Measurements from ENCODE around the gene MED19.
"Not testable (repeated sequence)": the region's sequence is repeated elsewhere in the genome, so short reads cannot be mapped to it uniquely, and the experiment has no call there.

GRCh38 chr11:57705432-57705831 lies 6.6 kb downstream of the MED19 start:
- TF ChIP-seq, protein P1, sequence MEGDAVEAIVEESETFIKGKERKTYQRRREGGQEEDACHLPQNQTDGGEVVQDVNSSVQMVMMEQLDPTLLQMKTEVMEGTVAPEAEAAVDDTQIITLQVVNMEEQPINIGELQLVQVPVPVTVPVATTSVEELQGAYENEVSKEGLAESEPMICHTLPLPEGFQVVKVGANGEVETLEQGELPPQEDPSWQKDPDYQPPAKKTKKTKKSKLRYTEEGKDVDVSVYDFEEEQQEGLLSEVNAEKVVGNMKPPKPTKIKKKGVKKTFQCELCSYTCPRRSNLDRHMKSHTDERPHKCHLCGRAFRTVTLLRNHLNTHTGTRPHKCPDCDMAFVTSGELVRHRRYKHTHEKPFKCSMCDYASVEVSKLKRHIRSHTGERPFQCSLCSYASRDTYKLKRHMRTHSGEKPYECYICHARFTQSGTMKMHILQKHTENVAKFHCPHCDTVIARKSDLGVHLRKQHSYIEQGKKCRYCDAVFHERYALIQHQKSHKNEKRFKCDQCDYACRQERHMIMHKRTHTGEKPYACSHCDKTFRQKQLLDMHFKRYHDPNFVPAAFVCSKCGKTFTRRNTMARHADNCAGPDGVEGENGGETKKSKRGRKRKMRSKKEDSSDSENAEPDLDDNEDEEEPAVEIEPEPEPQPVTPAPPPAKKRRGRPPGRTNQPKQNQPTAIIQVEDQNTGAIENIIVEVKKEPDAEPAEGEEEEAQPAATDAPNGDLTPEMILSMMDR (IDR thresholded peaks at IDR 0.05; ENCODE audit: low read length): not testable (repeated sequence)
- not testable (repeated sequence) for TF ChIP-seq EZH2 (IDR thresholded peaks at IDR 0.05; ENCODE audit: borderline replicate concordance, low read length)
